Measurements from ENCODE around the gene THOC2. TPM values are rescaled to one million over a fixed set of nuclear protein-coding genes. Genes with fewer than 3 reads are reported as not detected.
"Not testable (repeated sequence)": the region's sequence is repeated elsewhere in the genome, so short reads cannot be mapped to it uniquely, and the experiment has no call there.

The THOC2 gene
- total and polyA plus RNA-seq, 2 donors from 2014 or later = 18.8 to 66.6 TPM

DNA sequence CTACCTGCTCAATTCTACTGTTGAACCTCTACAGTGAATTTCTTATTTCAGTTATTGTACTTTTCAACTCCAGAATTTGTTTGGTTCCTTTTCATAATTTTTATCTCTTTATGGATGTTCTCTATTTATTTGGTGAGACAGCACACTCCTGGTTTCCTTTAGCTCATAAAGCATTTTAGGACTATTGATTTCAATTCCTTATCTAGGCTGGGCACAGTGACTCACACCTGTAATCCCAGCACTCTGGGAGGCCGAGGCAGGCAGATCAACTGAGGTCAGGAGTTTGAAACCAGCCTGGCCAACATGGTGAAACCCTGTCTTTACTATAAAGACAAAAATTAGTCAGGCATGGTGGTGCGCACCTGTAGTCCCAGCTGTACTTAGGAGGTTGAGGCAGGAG, 57.7 kb downstream of the THOC2 start:
- Histone ChIP-seq H3K4me1 (ENCODE audit: control insufficient read depth in 2 of 3, insufficient read depth in 2 of 3, low read depth in 1 of 3, low read length in 3 of 3) (no peaks in the 10 kb centered on the region), H3K27ac (ENCODE audit: low read depth in 2 of 2, low read length in 2 of 2) (no peak overlapping the region), H3K27me3 (ENCODE audit: control insufficient read depth, insufficient read depth, low read length) (no peaks in the 10 kb centered on the region), H3K4me3 (ENCODE audit: low read length in 3 of 3) (no peak overlapping the region), H3K9me3 (ENCODE audit: control insufficient read depth in 2 of 3, insufficient read depth in 1 of 3, low read length in 3 of 3) (no peaks in the 10 kb centered on the region), H3K36me3 (ENCODE audit: control insufficient read depth in 2 of 3, insufficient read depth in 3 of 3, low read length in 3 of 3) (no peaks in the 10 kb centered on the region), H3K9ac (ENCODE audit: low read length in 3 of 3) (no peak overlapping the region)
- FAIRE-seq (no peak), DNase-seq (no peak)
- intact Hi-C loops (cut with DNase I) = no loop called here
- TF ChIP-seq, protein P1, sequence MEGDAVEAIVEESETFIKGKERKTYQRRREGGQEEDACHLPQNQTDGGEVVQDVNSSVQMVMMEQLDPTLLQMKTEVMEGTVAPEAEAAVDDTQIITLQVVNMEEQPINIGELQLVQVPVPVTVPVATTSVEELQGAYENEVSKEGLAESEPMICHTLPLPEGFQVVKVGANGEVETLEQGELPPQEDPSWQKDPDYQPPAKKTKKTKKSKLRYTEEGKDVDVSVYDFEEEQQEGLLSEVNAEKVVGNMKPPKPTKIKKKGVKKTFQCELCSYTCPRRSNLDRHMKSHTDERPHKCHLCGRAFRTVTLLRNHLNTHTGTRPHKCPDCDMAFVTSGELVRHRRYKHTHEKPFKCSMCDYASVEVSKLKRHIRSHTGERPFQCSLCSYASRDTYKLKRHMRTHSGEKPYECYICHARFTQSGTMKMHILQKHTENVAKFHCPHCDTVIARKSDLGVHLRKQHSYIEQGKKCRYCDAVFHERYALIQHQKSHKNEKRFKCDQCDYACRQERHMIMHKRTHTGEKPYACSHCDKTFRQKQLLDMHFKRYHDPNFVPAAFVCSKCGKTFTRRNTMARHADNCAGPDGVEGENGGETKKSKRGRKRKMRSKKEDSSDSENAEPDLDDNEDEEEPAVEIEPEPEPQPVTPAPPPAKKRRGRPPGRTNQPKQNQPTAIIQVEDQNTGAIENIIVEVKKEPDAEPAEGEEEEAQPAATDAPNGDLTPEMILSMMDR (IDR thresholded peaks at IDR 0.05; ENCODE audit: borderline replicate concordance, extremely low read depth, insufficient read depth) = no peak

DNA sequence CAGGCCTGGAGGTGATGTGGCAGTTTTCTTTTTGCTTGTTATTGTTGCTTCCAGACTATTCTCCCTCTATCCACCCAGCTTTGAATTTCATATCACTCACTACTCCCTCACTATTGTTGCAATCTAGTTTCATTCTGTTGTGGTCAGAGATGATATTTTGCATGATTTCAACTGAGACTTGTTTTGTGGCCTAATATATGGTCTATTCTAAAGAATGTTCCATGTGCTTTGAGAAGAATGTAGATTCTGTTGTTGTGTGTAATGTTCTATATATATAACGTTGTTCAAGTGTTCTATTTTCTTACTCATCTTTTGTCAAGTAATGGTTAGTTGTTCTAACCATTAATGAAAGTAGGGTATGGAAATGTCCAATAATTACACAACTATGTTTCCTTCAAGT, 59.0 kb downstream of the THOC2 start:
- Histone ChIP-seq H3K27me3 (ENCODE audit: control insufficient read depth, insufficient read depth, low read length) (no peaks in the 10 kb centered on the region), H3K9me3 (ENCODE audit: control insufficient read depth in 2 of 3, insufficient read depth in 1 of 3, low read length in 3 of 3) (no peaks in the 10 kb centered on the region), H3K4me3 (ENCODE audit: low read length in 3 of 3) (no peak overlapping the region), H3K9ac (ENCODE audit: low read length in 3 of 3) (no peak overlapping the region), H3K4me1 (ENCODE audit: control insufficient read depth in 2 of 3, insufficient read depth in 2 of 3, low read depth in 1 of 3, low read length in 3 of 3) (no peaks in the 10 kb centered on the region), H3K27ac (ENCODE audit: low read depth in 2 of 2, low read length in 2 of 2) (no peak overlapping the region), H3K36me3 (ENCODE audit: control insufficient read depth in 2 of 3, insufficient read depth in 3 of 3, low read length in 3 of 3) (no peaks in the 10 kb centered on the region)
- FAIRE-seq = no peak
- no peak for DNase-seq
- TF ChIP-seq, protein P1 (IDR thresholded peaks at IDR 0.05; ENCODE audit: borderline replicate concordance, extremely low read depth, insufficient read depth) = no peak
- intact Hi-C loops (cut with DNase I) = no loop called here

DNA sequence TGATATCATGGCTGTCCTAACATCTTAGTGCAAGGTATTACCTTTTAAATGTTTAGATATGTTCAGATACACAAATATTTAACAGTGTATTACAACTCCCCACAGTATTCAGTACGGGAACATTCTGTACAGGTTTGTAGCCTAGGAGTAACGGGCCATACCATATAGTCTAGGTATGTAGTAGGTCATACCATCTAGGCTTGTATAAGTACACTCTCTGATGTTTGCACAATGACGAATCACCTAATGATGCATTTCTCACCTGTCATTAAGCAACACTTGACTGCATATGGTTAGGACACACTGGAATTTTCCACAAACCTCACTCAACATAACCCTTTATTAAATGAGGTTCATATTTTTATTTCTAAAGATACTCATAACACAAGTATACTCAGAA, 67.7 kb downstream of the THOC2 start:
- TF ChIP-seq, protein P1 (IDR thresholded peaks at IDR 0.05; ENCODE audit: borderline replicate concordance, extremely low read depth, insufficient read depth) = no peak

DNA sequence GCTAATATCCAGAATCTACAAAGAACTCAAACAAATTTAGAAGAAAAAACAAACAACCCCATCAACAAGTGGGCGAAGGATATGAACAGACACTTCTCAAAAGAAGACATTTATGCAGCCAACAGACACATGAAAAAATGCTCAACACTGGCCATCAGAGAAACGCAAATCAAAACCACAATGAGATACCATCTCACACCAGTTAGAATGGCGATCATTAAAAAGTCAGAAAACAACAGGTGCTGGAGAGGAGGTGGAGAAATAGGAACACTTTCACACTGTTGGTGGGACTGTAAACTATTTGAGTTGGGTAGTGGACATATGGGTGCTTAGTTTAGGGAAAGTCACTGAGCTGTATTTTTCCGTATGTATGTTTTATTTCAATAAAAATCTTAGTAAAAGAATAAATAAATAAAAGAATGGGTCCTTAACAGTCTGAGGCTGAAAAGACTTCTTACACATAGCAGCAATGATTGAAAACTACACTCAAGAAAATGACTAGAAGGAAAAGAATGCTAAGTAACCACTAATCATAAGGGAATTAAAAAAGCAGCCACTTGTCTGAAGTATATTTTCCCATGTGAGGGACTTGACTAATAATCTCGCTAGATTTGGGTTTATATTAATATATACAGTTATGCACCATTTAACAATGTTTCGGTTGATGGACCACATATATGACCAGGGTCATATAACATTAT, 68.2 kb downstream of the THOC2 start:
- H3K9me3 ChIP-seq (ENCODE audit: control insufficient read depth in 2 of 3, insufficient read depth in 1 of 3, low read length in 3 of 3); H3K4me1 ChIP-seq (ENCODE audit: control insufficient read depth in 2 of 3, insufficient read depth in 2 of 3, low read depth in 1 of 3, low read length in 3 of 3); DNase-seq; H3K4me3 ChIP-seq (ENCODE audit: low read length in 3 of 3); intact Hi-C loops (cut with DNase I); H3K27ac ChIP-seq (ENCODE audit: low read depth in 2 of 2, low read length in 2 of 2); H3K9ac ChIP-seq (ENCODE audit: low read length in 3 of 3); H3K27me3 ChIP-seq (ENCODE audit: control insufficient read depth, insufficient read depth, low read length): not testable (repeated sequence)
- peak; percentile 39 for FAIRE-seq
- H3K36me3 ChIP-seq (ENCODE audit: control insufficient read depth in 2 of 3, insufficient read depth in 3 of 3, low read length in 3 of 3) = peaks cover 3 to 10% (median 4%) of the 10 kb centered on the region in 3 donors

More for the DNA sequence above, 67.7 kb downstream of the THOC2 start:
- FAIRE-seq = no peak
- Histone ChIP-seq H3K9me3 (ENCODE audit: control insufficient read depth in 2 of 3, insufficient read depth in 1 of 3, low read length in 3 of 3) (no peaks in the 10 kb centered on the region), H3K27me3 (ENCODE audit: control insufficient read depth, insufficient read depth, low read length) (no peaks in the 10 kb centered on the region), H3K4me3 (ENCODE audit: low read length in 3 of 3) (no peak overlapping the region), H3K27ac (ENCODE audit: low read depth in 2 of 2, low read length in 2 of 2) (no peak overlapping the region), H3K4me1 (ENCODE audit: control insufficient read depth in 2 of 3, insufficient read depth in 2 of 3, low read depth in 1 of 3, low read length in 3 of 3) (no peaks in the 10 kb centered on the region), H3K9ac (ENCODE audit: low read length in 3 of 3) (no peak overlapping the region), H3K36me3 (ENCODE audit: control insufficient read depth in 2 of 3, insufficient read depth in 3 of 3, low read length in 3 of 3) (peaks cover 3 to 10% (median 4%) of the 10 kb centered on the region in 3 donors)
- no peak for DNase-seq
- intact Hi-C loops (cut with DNase I) = no loop called here

DNA sequence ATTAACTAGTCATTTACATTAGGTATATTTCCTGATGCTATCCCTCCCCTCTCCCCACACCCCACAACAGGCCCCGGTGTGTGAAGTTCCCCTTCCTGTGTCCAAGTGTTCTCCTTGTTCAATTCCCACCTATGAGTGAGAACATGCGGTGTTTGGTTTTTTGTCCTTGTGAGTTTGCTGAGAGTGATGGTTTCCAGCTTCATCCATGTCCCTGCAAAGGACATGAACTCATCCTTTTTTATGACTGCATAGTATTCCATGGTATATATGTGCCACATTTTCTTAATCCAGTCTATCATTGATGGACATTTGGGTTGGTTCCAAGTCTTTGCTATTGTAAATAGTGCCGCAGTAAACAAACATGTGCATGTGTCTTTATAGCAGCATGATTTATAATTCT, 69.1 kb downstream of the THOC2 start:
- not testable (repeated sequence) for FAIRE-seq
- H3K36me3 ChIP-seq (ENCODE audit: control insufficient read depth in 2 of 3, insufficient read depth in 3 of 3, low read length in 3 of 3) = peaks cover 3 to 10% (median 4%) of the 10 kb centered on the region in 3 donors

DNA sequence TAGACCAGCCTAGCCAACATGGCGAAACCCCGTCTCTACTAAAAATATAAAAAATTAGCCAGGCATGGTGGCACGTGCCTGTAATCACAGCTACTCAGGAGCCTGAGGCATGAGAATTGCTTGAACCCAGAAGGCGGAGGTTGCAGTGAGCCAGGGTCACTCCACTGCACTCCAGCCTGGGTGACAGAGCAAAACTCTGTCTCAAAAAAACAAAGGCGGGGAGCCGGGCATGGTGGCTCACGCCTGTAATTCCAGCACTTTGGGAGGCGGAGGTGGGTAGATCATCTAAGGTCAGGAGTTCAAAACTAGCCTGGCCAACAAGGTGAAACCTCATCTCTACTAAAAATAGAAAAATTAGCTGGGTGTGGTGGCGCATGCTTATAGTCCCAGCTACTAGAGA, 76.3 kb downstream of the THOC2 start:
- FAIRE-seq = not testable (repeated sequence)

More for the DNA sequence above, 69.1 kb downstream of the THOC2 start:
- intact Hi-C loops (cut with DNase I); H3K4me3 ChIP-seq (ENCODE audit: low read length in 3 of 3); DNase-seq; H3K4me1 ChIP-seq (ENCODE audit: control insufficient read depth in 2 of 3, insufficient read depth in 2 of 3, low read depth in 1 of 3, low read length in 3 of 3); H3K9me3 ChIP-seq (ENCODE audit: control insufficient read depth in 2 of 3, insufficient read depth in 1 of 3, low read length in 3 of 3); H3K27ac ChIP-seq (ENCODE audit: low read depth in 2 of 2, low read length in 2 of 2); H3K9ac ChIP-seq (ENCODE audit: low read length in 3 of 3); H3K27me3 ChIP-seq (ENCODE audit: control insufficient read depth, insufficient read depth, low read length): not testable (repeated sequence)

More for the DNA sequence above, 76.3 kb downstream of the THOC2 start:
- H3K27ac ChIP-seq (ENCODE audit: low read depth in 2 of 2, low read length in 2 of 2); DNase-seq; H3K27me3 ChIP-seq (ENCODE audit: control insufficient read depth, insufficient read depth, low read length); H3K9me3 ChIP-seq (ENCODE audit: control insufficient read depth in 2 of 3, insufficient read depth in 1 of 3, low read length in 3 of 3); H3K4me1 ChIP-seq (ENCODE audit: control insufficient read depth in 2 of 3, insufficient read depth in 2 of 3, low read depth in 1 of 3, low read length in 3 of 3); H3K4me3 ChIP-seq (ENCODE audit: low read length in 3 of 3); intact Hi-C loops (cut with DNase I); H3K9ac ChIP-seq (ENCODE audit: low read length in 3 of 3); H3K36me3 ChIP-seq (ENCODE audit: control insufficient read depth in 2 of 3, insufficient read depth in 3 of 3, low read length in 3 of 3): not testable (repeated sequence)
